Fibroblast of pulmonary artery (primary cell): Measurements from ENCODE around the gene AKAP13.

Experiments
- DNase-seq: peaks from one replicate; pipeline ENCODE4 v3.0.0-alpha.2; 2010; ENCODE audit warnings: low read depth
- H3K4me3 ChIP-seq: replicated peaks from 2 replicates; pipeline ENCODE4 v1.5.1; 2011; ENCODE audit warnings: low read depth, mild to moderate bottlenecking, control low read depth, low read length, moderate library complexity
- TF ChIP-seq, protein P1 (sequence below): IDR thresholded peaks from 2 replicates; pipeline ENCODE4 v1.5.1; 2011; ENCODE audit warnings: mild to moderate bottlenecking, control low read depth, low read length, inconsistent platforms; ENCODE audit errors: missing control alignments

AKAP13 gene

DNA sequence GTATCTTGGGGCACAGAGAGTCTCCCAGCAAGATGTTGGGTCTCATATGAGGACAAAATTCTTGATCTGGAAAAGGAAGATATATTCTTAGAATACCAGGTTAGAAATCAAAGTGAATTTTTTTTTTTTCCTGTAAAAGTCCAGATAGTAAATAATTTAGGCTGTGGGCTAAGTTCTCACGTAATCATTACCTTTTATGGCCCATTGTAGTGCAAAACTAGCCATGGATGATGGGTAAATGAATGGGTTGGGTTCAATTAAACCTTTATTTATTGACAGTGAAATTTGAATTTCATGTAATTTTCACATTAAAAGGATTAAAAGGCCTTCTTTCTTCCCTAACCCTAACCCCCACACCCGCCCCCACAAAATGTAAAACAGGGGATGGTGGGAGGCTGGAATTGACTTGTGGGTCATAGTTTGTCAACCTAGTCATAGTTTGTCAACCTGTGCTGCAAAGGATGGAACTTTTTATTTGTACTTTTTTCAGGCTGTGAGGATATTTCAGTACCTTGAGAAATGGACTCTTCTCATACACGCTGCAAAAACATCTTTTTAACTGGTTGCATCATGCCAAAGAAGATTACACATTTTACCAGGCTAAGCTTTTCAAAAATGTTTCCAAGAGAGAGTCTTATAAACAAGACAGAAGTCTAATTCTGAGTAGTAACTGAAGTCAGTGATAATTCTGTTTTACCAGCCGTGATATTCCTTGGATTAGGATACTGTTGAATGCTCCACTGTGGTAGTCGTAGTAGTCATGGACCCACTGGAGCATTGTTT lies 138.8 kb downstream of the AKAP13 start:
- H3K4me3 ChIP-seq = no peak overlapping the region
- no peak for DNase-seq
- TF ChIP-seq, protein P1, sequence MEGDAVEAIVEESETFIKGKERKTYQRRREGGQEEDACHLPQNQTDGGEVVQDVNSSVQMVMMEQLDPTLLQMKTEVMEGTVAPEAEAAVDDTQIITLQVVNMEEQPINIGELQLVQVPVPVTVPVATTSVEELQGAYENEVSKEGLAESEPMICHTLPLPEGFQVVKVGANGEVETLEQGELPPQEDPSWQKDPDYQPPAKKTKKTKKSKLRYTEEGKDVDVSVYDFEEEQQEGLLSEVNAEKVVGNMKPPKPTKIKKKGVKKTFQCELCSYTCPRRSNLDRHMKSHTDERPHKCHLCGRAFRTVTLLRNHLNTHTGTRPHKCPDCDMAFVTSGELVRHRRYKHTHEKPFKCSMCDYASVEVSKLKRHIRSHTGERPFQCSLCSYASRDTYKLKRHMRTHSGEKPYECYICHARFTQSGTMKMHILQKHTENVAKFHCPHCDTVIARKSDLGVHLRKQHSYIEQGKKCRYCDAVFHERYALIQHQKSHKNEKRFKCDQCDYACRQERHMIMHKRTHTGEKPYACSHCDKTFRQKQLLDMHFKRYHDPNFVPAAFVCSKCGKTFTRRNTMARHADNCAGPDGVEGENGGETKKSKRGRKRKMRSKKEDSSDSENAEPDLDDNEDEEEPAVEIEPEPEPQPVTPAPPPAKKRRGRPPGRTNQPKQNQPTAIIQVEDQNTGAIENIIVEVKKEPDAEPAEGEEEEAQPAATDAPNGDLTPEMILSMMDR = no peak

DNA sequence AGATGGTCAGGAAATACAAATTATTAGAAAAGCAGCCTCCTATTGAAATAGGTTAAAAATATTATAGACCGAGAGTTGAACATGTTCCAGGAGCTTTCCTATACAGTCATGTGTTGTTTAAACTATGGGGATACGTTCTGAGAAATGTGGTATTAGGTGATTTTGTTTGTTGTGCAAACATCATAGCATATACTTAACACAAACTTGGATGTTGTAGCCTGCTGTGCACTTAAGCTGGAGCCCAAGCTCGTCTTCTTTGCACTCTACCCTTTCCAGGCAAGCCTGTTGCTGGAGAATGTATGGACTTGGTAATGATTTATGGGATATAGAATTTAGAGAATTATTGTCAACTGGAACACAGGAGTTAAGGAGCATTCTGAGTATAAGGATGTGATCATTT lies 140.2 kb downstream of the AKAP13 start:
- H3K4me3 ChIP-seq = no peak overlapping the region
- TF ChIP-seq, protein P1 = no peak
- no peak for DNase-seq

DNA sequence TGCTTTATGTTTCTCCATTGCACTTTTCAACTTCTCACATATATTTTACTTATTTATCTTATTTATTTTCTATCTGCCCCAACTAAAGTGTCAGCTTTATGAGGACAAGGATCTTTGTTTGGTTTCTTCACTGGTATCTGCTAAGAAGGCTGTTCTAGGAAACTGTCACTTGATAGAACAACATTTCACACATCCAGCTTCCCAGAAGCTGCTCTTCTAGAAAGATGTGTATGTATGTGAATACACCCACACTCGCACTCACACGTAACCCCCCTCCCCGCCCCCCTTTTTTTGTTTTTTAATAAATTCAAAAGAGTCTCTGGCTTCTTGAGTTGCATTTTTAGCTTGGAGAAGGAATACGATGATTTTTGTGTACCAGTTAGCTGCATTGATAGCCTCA lies 143.1 kb downstream of the AKAP13 start:
- DNase-seq = no peak
- H3K4me3 ChIP-seq = no peak overlapping the region
- TF ChIP-seq, protein P1 = no peak

DNA sequence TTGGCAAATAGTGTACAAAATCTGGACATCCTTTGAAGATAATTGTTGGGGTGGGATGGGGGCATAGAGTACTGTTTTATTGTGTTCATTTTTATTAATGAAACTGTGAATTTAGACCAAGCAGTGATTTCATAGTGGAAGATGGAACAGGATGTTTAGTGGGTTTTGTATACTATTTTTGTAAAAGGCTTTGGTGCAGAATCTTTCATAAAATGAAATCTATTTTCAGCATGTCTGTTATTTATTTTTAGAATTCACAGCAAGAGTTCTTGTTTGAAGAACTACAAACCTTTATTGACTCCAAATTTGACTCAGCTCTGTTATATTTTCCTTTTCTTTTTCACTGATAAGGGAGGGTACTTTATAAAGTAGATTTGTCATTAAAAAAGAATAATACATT lies 145.4 kb downstream of the AKAP13 start:
- TF ChIP-seq, protein P1 = no peak
- no peak for DNase-seq
- no peak overlapping the region for H3K4me3 ChIP-seq

DNA sequence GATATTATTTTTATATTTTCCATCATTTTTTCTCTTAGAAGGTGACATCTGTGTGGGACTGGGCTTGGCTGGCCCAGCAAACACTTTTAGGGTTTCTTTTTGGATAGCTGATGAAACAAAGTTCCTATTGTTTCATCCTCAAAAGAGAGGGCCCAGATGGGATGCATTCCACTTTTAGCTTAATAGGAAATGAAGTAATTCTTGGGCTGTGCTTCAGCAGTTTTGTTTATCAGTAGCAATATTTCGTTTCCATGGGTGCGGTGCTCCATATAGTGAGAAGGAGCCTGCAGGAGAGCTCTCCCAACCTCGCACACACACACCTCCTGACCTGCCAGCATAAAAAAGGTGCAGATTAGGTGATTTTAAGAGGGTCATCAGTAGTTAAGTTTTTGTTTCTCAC lies 147.5 kb downstream of the AKAP13 start:
- peak; percentile 96 for DNase-seq
- H3K4me3 ChIP-seq = no peak overlapping the region
- TF ChIP-seq, protein P1 = no peak

DNA sequence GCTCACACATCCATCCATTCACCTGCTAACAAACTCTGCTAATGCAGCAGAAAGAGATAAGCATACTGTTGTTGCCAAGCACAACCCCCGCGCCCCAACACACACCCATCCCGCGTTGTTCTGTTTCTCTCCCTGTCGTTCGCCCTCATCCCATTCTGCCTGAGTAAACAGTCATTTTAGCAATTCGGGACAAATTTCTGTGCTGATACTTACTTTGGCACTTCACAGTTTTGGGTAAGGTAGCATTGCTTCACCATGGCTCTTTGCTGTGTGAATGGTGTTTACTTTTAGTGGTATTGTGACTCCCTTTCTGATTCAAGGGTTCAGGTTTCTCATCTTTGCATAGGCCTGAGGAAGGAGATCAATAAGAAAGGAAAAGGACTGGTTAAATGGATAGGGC lies 149.7 kb downstream of the AKAP13 start:
- DNase-seq = no peak
- TF ChIP-seq, protein P1 = no peak
- H3K4me3 ChIP-seq = no peak overlapping the region

DNA sequence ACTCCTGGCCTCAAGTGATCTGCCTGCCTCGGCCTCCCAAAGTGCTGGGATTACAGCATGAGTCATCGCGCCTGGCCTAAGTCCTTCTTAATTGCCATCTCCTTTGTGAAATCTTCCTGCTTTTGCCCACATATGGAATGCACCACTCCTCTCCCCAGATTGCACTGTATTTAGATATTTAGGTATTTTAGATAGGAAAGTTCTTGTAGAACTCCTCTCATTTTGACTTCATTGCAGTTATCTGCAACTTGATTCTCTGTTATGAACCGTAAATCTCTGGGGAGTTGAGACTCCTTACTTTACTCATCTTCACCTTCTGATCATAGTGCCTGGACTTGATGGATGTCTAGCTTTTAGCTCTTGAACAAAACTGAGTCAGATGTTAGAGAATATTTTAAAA lies 150.7 kb downstream of the AKAP13 start:
- TF ChIP-seq, protein P1 = no peak
- H3K4me3 ChIP-seq = no peak overlapping the region
- no peak for DNase-seq
